Stomach smooth muscle (tissue), 2 donors: ENCODE measurements around the gene PSME3.

ENCODE experiments used
- H3K27ac ChIP-seq: one replicate; pipeline ENCODE4 v1.7.0; 2013; ENCODE audit warnings: mild to moderate bottlenecking, low read length, inconsistent platforms
- H3K27me3 ChIP-seq, 2 donors: one replicate each; pipeline ENCODE4 v1.7.0; 2013; ENCODE audit warnings: low read length in 2 of 2; ENCODE audit not compliant: insufficient read depth in 2 of 2, control insufficient read depth in 1 of 2
- H3K36me3 ChIP-seq, 2 donors: one replicate each; pipeline ENCODE4 v1.7.0; 2013; ENCODE audit warnings: low read length in 2 of 2; ENCODE audit not compliant: control insufficient read depth in 2 of 2, insufficient read depth in 2 of 2
- H3K4me1 ChIP-seq: one replicate; pipeline ENCODE4 v1.7.0; 2013; ENCODE audit warnings: low read length; ENCODE audit not compliant: control insufficient read depth, insufficient read depth
- H3K4me3 ChIP-seq, 2 donors: one replicate each; pipeline ENCODE4 v1.7.0; 2013; ENCODE audit warnings: low read length in 2 of 2
- H3K9ac ChIP-seq, 2 donors: one replicate each; pipeline ENCODE4 v1.7.0; 2013; ENCODE audit warnings: low read length in 2 of 2, mild to moderate bottlenecking in 1 of 2
- H3K9me3 ChIP-seq, 2 donors: one replicate each; pipeline ENCODE4 v1.7.0; 2013; ENCODE audit warnings: low read length in 2 of 2; ENCODE audit not compliant: control insufficient read depth in 2 of 2
- donor health status: healthy.
- donor health status: Pancreatic carcinoma.

Gene PSME3

GRCh38 chr17:42832934-42833766, at the start of gene PSME3:
TSS of gene PSME3 (plus strand) at chr17:42833397. CDS start at chr17:42833632, 235 bp downstream.
- Histone ChIP-seq H3K9me3 (no peaks in the 10 kb centered on the region), H3K27me3 (no peaks in the 10 kb centered on the region), H3K4me3 (peak within 1 kb of the TSS; percentile 98 to 100), H3K9ac (peak within 1 kb of the TSS; percentile 98 to 99), H3K27ac (peak within 1 kb of the TSS; percentile 92), H3K4me1 (peaks cover 16% of the 10 kb centered on the region), H3K36me3 (peaks cover 15 to 17% of the 10 kb centered on the region in 2 donors)

- Histone ChIP-seq H3K27me3 (peaks cover 58 to 76% of the 10 kb centered on the region in 2 donors), H3K36me3 (peaks cover 3 to 6% of the 10 kb centered on the region in 2 donors)
These were observed 49.4 kb upstream of the PSME3 start for GRCh38 chr17:42783791-42784138.

GRCh38 chr17:42784409-42784808, 48.8 kb upstream of the PSME3 start:
- Histone ChIP-seq H3K4me3 (no peak overlapping the region), H3K27me3 (peaks cover 58 to 76% of the 10 kb centered on the region in 2 donors), H3K9ac (no peak overlapping the region), H3K27ac (no peak overlapping the region), H3K36me3 (peaks cover 0 to 2% of the 10 kb centered on the region in 2 donors), H3K4me1 (peaks cover 33% of the 10 kb centered on the region), H3K9me3 (no peaks in the 10 kb centered on the region)

More at GRCh38 chr17:42783791-42784138, 49.4 kb upstream of the PSME3 start:
- Histone ChIP-seq H3K9ac (no peak overlapping the region), H3K4me1 (peaks cover 33% of the 10 kb centered on the region), H3K9me3 (no peaks in the 10 kb centered on the region), H3K4me3 (no peak overlapping the region), H3K27ac (no peak overlapping the region)

GRCh38 chr17:42784811-42785592, 48.2 kb upstream of the PSME3 start:
- peaks cover 0 to 2% of the 10 kb centered on the region in 2 donors for H3K36me3 ChIP-seq
- no peaks in the 10 kb centered on the region for H3K9me3 ChIP-seq
- peak overlapping the region in 1 of 2 donors; percentile 8 for H3K4me3 ChIP-seq
- H3K27ac ChIP-seq: no peak overlapping the region
- peaks cover 31% of the 10 kb centered on the region for H3K4me1 ChIP-seq
- no peak overlapping the region for H3K9ac ChIP-seq
- peaks cover 56 to 74% of the 10 kb centered on the region in 2 donors for H3K27me3 ChIP-seq

GRCh38 chr17:42787266-42787665, 45.9 kb upstream of the PSME3 start:
- H3K27ac ChIP-seq: no peak overlapping the region
- H3K9me3 ChIP-seq: no peaks in the 10 kb centered on the region
- peaks cover 0 to 2% of the 10 kb centered on the region in 2 donors for H3K36me3 ChIP-seq
- no peak overlapping the region for H3K9ac ChIP-seq
- H3K4me3 ChIP-seq: no peak overlapping the region
- peaks cover 13% of the 10 kb centered on the region for H3K4me1 ChIP-seq
- H3K27me3 ChIP-seq: peaks cover 43 to 52% of the 10 kb centered on the region in 2 donors

GRCh38 chr17:42791948-42792347, 41.2 kb upstream of the PSME3 start:
- H3K9ac ChIP-seq: no peak overlapping the region
- peaks cover 11 to 13% of the 10 kb centered on the region in 2 donors for H3K36me3 ChIP-seq
- no peak overlapping the region for H3K4me3 ChIP-seq
- no peaks in the 10 kb centered on the region for H3K9me3 ChIP-seq
- H3K27me3 ChIP-seq: peaks cover 7 to 8% of the 10 kb centered on the region in 2 donors
- H3K27ac ChIP-seq: no peak overlapping the region
- H3K4me1 ChIP-seq: peaks cover 5% of the 10 kb centered on the region

GRCh38 chr17:42792545-42792944, 40.7 kb upstream of the PSME3 start:
- Histone ChIP-seq H3K27ac (no peak overlapping the region), H3K4me1 (peaks cover 10% of the 10 kb centered on the region), H3K4me3 (no peak overlapping the region), H3K36me3 (peaks cover 16 to 17% of the 10 kb centered on the region in 2 donors), H3K9me3 (no peaks in the 10 kb centered on the region), H3K9ac (no peak overlapping the region), H3K27me3 (peaks cover 4 to 6% of the 10 kb centered on the region in 2 donors)

GRCh38 chr17:42795061-42795460, 38.1 kb upstream of the PSME3 start:
- Histone ChIP-seq H3K36me3 (peaks cover 15 to 17% of the 10 kb centered on the region in 2 donors), H3K9ac (no peak overlapping the region), H3K9me3 (no peaks in the 10 kb centered on the region), H3K4me1 (peaks cover 24% of the 10 kb centered on the region), H3K27ac (no peak overlapping the region), H3K27me3 (no peaks in the 10 kb centered on the region), H3K4me3 (no peak overlapping the region)

- Histone ChIP-seq H3K4me3 (no peak overlapping the region), H3K4me1 (peaks cover 24% of the 10 kb centered on the region), H3K9me3 (no peaks in the 10 kb centered on the region), H3K36me3 (peaks cover 15 to 17% of the 10 kb centered on the region in 2 donors), H3K27me3 (no peaks in the 10 kb centered on the region), H3K27ac (no peak overlapping the region), H3K9ac (no peak overlapping the region)
These were observed 37.7 kb upstream of the PSME3 start for GRCh38 chr17:42795465-42795864.

GRCh38 chr17:42796066-42796758, 37.0 kb upstream of the PSME3 start:
- H3K27ac ChIP-seq: no peak overlapping the region
- no peaks in the 10 kb centered on the region for H3K9me3 ChIP-seq
- no peaks in the 10 kb centered on the region for H3K27me3 ChIP-seq
- H3K4me3 ChIP-seq: no peak overlapping the region
- H3K4me1 ChIP-seq: peaks cover 24% of the 10 kb centered on the region
- no peak overlapping the region for H3K9ac ChIP-seq
- peaks cover 15 to 17% of the 10 kb centered on the region in 2 donors for H3K36me3 ChIP-seq
